HCT116 (cell line): ENCODE measurements around the gene ST3GAL2. TPM values are rescaled to one million over a fixed set of nuclear protein-coding genes. Genes with fewer than 3 reads are reported as not detected.

ENCODE experiments used
- ATAC-seq: fragments of 200-7000 bp; cut with Tn5 transposase; 2 replicates; pipeline ENCODE4 v1.9.1; 2020; ENCODE audit warnings: mild to moderate bottlenecking, moderate library complexity
- Bru-seq: library from RNA; stranded (reverse); fragments of 400-500 nt; gene quantifications from one replicate; lab custom pipeline; 2021; lab: Mats Ljungman, UMichigan
- BruChase-seq, 2 experiments: library from RNA; stranded (reverse); fragments of 400-500 nt; gene quantifications; one replicate each; lab custom pipeline; 2021; lab: Mats Ljungman, UMichigan
- BruUV-seq: library from RNA; stranded (reverse); fragments of 400-500 nt; replicated peaks from 2 replicates; lab custom pipeline; 2021; lab: Mats Ljungman, UMichigan
- CTCF ChIA-PET: fragments of 300-600 bp; sonication (Branson Sonifier 250); formaldehyde crosslinking; loops from one replicate; lab custom pipeline; 2021; ENCODE audit warnings: antibody characterized with exemption; lab: Charles Lee
- POLR2A ChIA-PET: fragments of 300-600, 350-600 bp; sonication (Branson Sonifier 250); formaldehyde crosslinking; loops from one replicate; lab custom pipeline; 2021; ENCODE audit warnings: antibody characterized with exemption; lab: Charles Lee
- RAD21 ChIA-PET, 2 experiments: fragments of 300-600 bp; sonication (Branson Sonifier 250); formaldehyde crosslinking; loops; one replicate each; lab custom pipeline; 2023; ENCODE audit warnings: low total read pairs in 2 of 2; ENCODE audit not compliant: uncharacterized antibody in 2 of 2, unreplicated experiment in 2 of 2, low non-redundant PET in 1 of 2; lab: Charles Lee
- DNase-seq: peaks from one replicate; pipeline ENCODE4 v3.0.0-alpha.2; 2010; ENCODE audit warnings: low read depth, low spot score
- H2AFZ ChIP-seq: fragments of 200-600 bp; shearing (Covaris generic), sonication (generic); 2 replicates; pipeline ENCODE4 v1.6.1; 2017; ENCODE audit warnings: low read depth, mixed run types, mixed read lengths, antibody characterized with exemption, low read length; ENCODE audit not compliant: poor library complexity, severe bottlenecking
- H3K27ac ChIP-seq: 2 replicates; pipeline ENCODE4 v1.5.1; 2012; ENCODE audit warnings: low read depth, low read length
- H3K27me3 ChIP-seq: fragments of 200-600 bp; sonication (generic); 2 replicates; pipeline ENCODE4 v1.6.1; 2016; ENCODE audit warnings: mixed run types, low read length, mixed read lengths; ENCODE audit not compliant: insufficient read depth
- H3K36me3 ChIP-seq, 2 experiments: fragments of 200-500 bp in 1 of 2; fragments of 200-600 bp in 1 of 2; sonication (Bioruptor generic) in 1 of 2; sonication (generic) in 1 of 2; 2 replicates each; pipeline versions ENCODE4 v1.5.1 to v1.6.1; 2014 to 2016; ENCODE audit warnings: low read length in 2 of 2, inconsistent platforms in 1 of 2, mixed read lengths in 1 of 2, mixed run types in 1 of 2; ENCODE audit not compliant: insufficient read depth in 2 of 2, control insufficient read depth in 1 of 2
- H3K4me1 ChIP-seq, 2 experiments: fragments of 200-600 bp in 1 of 2; sonication (generic) in 1 of 2; 2 replicates each; pipeline versions ENCODE4 v1.5.1 to v1.6.1; 2012 to 2017; ENCODE audit warnings: low read length in 2 of 2, inconsistent platforms in 1 of 2, mild to moderate bottlenecking in 1 of 2, mixed read lengths in 1 of 2, mixed run types in 1 of 2, moderate library complexity in 1 of 2; ENCODE audit not compliant: insufficient read depth in 2 of 2, control insufficient read depth in 1 of 2
- H3K4me2 ChIP-seq: fragments of 200-600 bp; sonication (generic); 2 replicates; pipeline ENCODE4 v1.6.1; 2017; ENCODE audit warnings: mixed run types, low read length, mixed read lengths
- H3K4me3 ChIP-seq, 2 experiments: fragments of 200-600 bp in 1 of 2; sonication (generic) in 1 of 2; replicated peaks in 1 of 2; 2 replicates each; pipeline ENCODE4 v1.5.1; 2011 to 2016; ENCODE audit warnings: low read length in 2 of 2, control low read depth in 1 of 2, low read depth in 1 of 2, mild to moderate bottlenecking in 1 of 2, mixed read lengths in 1 of 2, mixed run types in 1 of 2
- H3K79me2 ChIP-seq: fragments of 200-600 bp; sonication (generic); 2 replicates; pipeline ENCODE4 v1.6.1; 2017; ENCODE audit warnings: mild to moderate bottlenecking, mixed run types, low read length, moderate library complexity, mixed read lengths; ENCODE audit not compliant: insufficient read depth
- H3K9ac ChIP-seq: fragments of 200-600 bp; sonication (generic); 2 replicates; pipeline ENCODE4 v1.6.1; 2016; ENCODE audit warnings: low read length, mixed read lengths
- H3K9me2 ChIP-seq: fragments of 200-600 bp; sonication (generic), shearing (Covaris generic); 2 replicates; pipeline ENCODE4 v1.6.1; 2017; ENCODE audit warnings: mixed run types, mild to moderate bottlenecking, moderate library complexity; ENCODE audit not compliant: insufficient read depth
- H3K9me3 ChIP-seq, 2 experiments: fragments of 200-500 bp in 1 of 2; fragments of 200-600 bp in 1 of 2; sonication (Bioruptor generic) in 1 of 2; sonication (generic) in 1 of 2; 2 replicates each; pipeline ENCODE4 v1.6.1; 2014 to 2017; ENCODE audit warnings: low read length in 2 of 2, mixed read lengths in 2 of 2, inconsistent platforms in 1 of 2, low read depth in 1 of 2, mild to moderate bottlenecking in 1 of 2, mixed run types in 1 of 2, moderate library complexity in 1 of 2; ENCODE audit not compliant: control insufficient read depth in 1 of 2, insufficient read depth in 1 of 2
- H4K20me1 ChIP-seq: fragments of 200-600 bp; sonication (generic), shearing (Covaris generic); 2 replicates; pipeline ENCODE4 v1.6.1; 2017; ENCODE audit warnings: mixed run types, mild to moderate bottlenecking, moderate library complexity; ENCODE audit not compliant: insufficient read depth
- CBX3 ChIP-seq: IDR thresholded peaks from 2 replicates; pipeline ENCODE4 v1.6.1; 2012; ENCODE audit warnings: low read depth
- CEBPB ChIP-seq: IDR thresholded peaks from 2 replicates; pipeline ENCODE4 v1.6.1; 2012; ENCODE audit warnings: low read depth
- EGR1 ChIP-seq: IDR thresholded peaks from 2 replicates; pipeline ENCODE4 v1.6.1; 2012; ENCODE audit warnings: low read depth
- ELF1 ChIP-seq: IDR thresholded peaks from 2 replicates; pipeline ENCODE4 v1.6.1; 2012; ENCODE audit warnings: low read depth, borderline replicate concordance
- EZH2phosphoT487 ChIP-seq: fragments of 200-600 bp; IDR thresholded peaks from 2 replicates; pipeline ENCODE4 v1.6.1; 2018; ENCODE audit warnings: antibody characterized with exemption, borderline replicate concordance
- FOSL1 ChIP-seq: IDR thresholded peaks from 2 replicates; pipeline ENCODE4 v1.6.1; 2012; ENCODE audit warnings: low read depth
- POLR2A ChIP-seq: IDR thresholded peaks from 2 replicates; pipeline ENCODE4 v1.7.0; 2011; ENCODE audit warnings: borderline replicate concordance; ENCODE audit not compliant: insufficient read depth, insufficient read length; ENCODE audit errors: extremely low read depth
- POLR2AphosphoS5 ChIP-seq: IDR thresholded peaks from 2 replicates; pipeline ENCODE4 v1.6.1; 2011; ENCODE audit warnings: mild to moderate bottlenecking, low read depth, low read length, moderate library complexity
- SIN3A ChIP-seq: IDR thresholded peaks from 2 replicates; pipeline ENCODE4 v1.6.1; 2012; ENCODE audit warnings: low read depth
- SP1 ChIP-seq: IDR thresholded peaks from 2 replicates; pipeline ENCODE4 v1.6.1; 2012; ENCODE audit warnings: low read depth
- SRF ChIP-seq: IDR thresholded peaks from 2 replicates; pipeline ENCODE4 v1.6.1; 2012; ENCODE audit warnings: low read depth
- TCF7L2 ChIP-seq: IDR thresholded peaks from 2 replicates; pipeline ENCODE4 v1.7.0; 2011; ENCODE audit warnings: borderline replicate concordance, inconsistent platforms; ENCODE audit not compliant: insufficient read depth, insufficient read length; ENCODE audit errors: extremely low read depth
- YY1 ChIP-seq: IDR thresholded peaks from 2 replicates; pipeline ENCODE4 v1.6.1; 2011; ENCODE audit warnings: low read length, low read depth, moderate library complexity, mild to moderate bottlenecking; ENCODE audit not compliant: insufficient replicate concordance; ENCODE audit errors: extremely low read depth
- ZFX ChIP-seq: fragments of 450-650 bp; IDR thresholded peaks from 2 replicates; pipeline ENCODE4 v1.6.1; 2017
- ZNF274 ChIP-seq: fragments of 200-500 bp; sonication (Bioruptor generic); IDR thresholded peaks from 2 replicates; pipeline ENCODE4 v1.6.1; 2014; ENCODE audit warnings: mild to moderate bottlenecking, low read depth, low read length, inconsistent platforms
- intact Hi-C: fragments of 100-400 bp; cut with micrococcal nuclease; formaldehyde crosslinking; loops from 2 replicates; pipeline ENCODE4 v1.10.0; 2022
- long read RNA-seq: library from polyadenylated mRNA; unstranded; transcript quantifications from one replicate; pipeline ENCODE4 v2.0.0, GENCODE V29; 2021; ENCODE audit not compliant: unreplicated experiment
- polyA plus RNA-seq: library from polyadenylated mRNA; unstranded; fragments of >200 nt; gene quantifications from 2 replicates; pipeline ENCODE4 v1.2.1, GENCODE V29; 2012; ENCODE audit warnings: missing spikeins
- total RNA-seq: library from RNA; stranded (reverse); gene quantifications from one replicate; pipeline ENCODE4 v1.2.1, GENCODE V29; 2021; ENCODE audit not compliant: unreplicated experiment
- TF ChIP-seq, protein P1 (sequence below): IDR thresholded peaks from 2 replicates; pipeline ENCODE4 v1.6.1; 2012
- TF ChIP-seq, protein P2 (sequence below): IDR thresholded peaks from 2 replicates; pipeline ENCODE4 v1.6.1; 2012
- TF ChIP-seq, protein P3 (sequence below), 3 experiments: fragments of 200-600 bp in 1 of 3; sonication (generic) in 1 of 3; IDR thresholded peaks in 2 of 3; conservative IDR thresholded peaks in 1 of 3; 2 replicates each; pipeline ENCODE4 v1.5.1; 2012 to 2017; ENCODE audit warnings: low read depth in 2 of 3, low read length in 2 of 3, antibody characterized with exemption in 1 of 3, borderline replicate concordance in 1 of 3, control low read depth in 1 of 3, mild to moderate bottlenecking in 1 of 3, mixed read lengths in 1 of 3, mixed run types in 1 of 3, moderate library complexity in 1 of 3; ENCODE audit not compliant: insufficient read depth in 1 of 3
- TF ChIP-seq, protein P4 (sequence below): IDR thresholded peaks from 2 replicates; pipeline ENCODE4 v1.6.1; 2011; ENCODE audit warnings: mild to moderate bottlenecking, low read length, moderate library complexity; ENCODE audit not compliant: insufficient replicate concordance; ENCODE audit errors: extremely low read depth

Gene ST3GAL2, protein sequence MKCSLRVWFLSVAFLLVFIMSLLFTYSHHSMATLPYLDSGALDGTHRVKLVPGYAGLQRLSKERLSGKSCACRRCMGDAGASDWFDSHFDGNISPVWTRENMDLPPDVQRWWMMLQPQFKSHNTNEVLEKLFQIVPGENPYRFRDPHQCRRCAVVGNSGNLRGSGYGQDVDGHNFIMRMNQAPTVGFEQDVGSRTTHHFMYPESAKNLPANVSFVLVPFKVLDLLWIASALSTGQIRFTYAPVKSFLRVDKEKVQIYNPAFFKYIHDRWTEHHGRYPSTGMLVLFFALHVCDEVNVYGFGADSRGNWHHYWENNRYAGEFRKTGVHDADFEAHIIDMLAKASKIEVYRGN
- total RNA-seq (9.5 TPM), Bru-seq, nascent RNA (percentile 53 among the genes with signal in this experiment), BruChase-seq, experiment 1, labeled RNA remaining after a 6-hour chase (percentile 55 among the genes with signal in this experiment), BruChase-seq, experiment 2, labeled RNA remaining after a 2-hour chase (percentile 58 among the genes with signal in this experiment)
- 4.0 and 6.3 TPM in 2 replicates for polyA plus RNA-seq
- long read RNA-seq, full-length matches to known transcripts, result 6 of 22 reads
- long read RNA-seq, partial matches to known transcripts, result 0 of 22 reads
- long read RNA-seq, other reads (novel, unspliced or antisense), result 16 of 22 reads

DNA sequence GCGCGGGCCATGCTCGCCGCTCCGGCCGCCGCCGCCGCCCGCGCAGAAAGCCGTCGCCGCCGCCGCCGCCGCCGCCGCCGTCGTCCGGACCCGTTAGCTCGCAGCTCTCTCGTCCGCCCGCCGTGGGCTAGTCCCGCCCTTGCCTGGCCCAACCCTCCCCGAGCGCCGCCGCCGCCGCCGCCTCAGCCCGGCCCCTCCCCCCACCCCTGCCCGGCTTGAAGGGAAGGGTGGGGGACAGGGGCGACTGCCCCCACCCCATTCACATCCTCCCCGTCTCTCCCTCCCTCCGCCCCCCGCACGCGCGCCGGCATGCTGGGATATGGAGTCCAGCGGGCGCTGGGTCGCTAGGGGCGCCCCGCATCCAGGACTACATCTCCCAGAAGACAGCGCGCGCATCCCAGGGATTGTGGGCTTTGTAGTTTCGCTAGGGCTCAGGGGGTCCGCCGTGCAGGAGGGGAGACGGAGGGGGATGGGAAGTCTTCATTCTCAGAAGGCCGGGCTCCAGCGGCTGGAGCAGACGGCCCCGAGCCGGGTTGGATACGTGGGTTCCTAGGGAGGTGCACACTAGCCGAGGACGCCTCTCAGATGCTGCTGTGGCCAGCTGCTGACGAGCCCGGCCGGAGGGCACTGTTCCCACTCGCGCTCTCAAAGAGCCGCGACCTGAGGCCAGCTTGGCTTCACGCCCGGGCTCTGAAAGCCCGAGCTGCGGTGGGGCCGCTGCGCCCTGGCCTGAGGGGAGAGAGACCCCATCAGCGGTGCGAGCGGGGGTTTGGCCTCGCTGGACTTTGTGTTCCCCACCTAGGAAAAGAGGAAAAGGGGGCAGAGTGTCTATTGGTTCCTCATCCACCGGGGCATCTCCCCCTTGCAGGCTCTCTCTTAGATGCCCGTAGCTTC, at the start of gene ST3GAL2:
Gene ST3GAL2 (minus strand): TSS at position 132 of the 894 bp plus-strand sequence. CDS start 40,570 bp downstream, outside the sequence.
- DNase-seq (peak; percentile 54), ATAC-seq (peak; percentile 92)
- Histone ChIP-seq H3K79me2 (no peaks in the 10 kb centered on the region), H3K4me1 (peaks cover 28 to 44% of the 10 kb centered on the region in 2 experiments), H3K27ac (peak within 1 kb of the TSS; percentile 33; the same call in 1 of the 2 replicates), H2AFZ (peak within 1 kb of the TSS; percentile 90), H3K27me3 (no peaks in the 10 kb centered on the region), H3K36me3 (no peaks in the 10 kb centered on the region), H3K4me2 (peak within 1 kb of the TSS; percentile 95), H3K9me3 (no peaks in the 10 kb centered on the region), H4K20me1 (no peaks in the 10 kb centered on the region), H3K4me3 (peak within 1 kb of the TSS; percentile 56 to 70), H3K9me2 (no peaks in the 10 kb centered on the region), H3K9ac (peak within 1 kb of the TSS; percentile 47; the same call in 1 of the 2 replicates)
- intact Hi-C loops, result loop anchor here (5.0 kb wide), 1 partner anchor 57 kb away; no protein-coding TSS in a partner anchor
- ChIA-PET RAD21 (interaction anchor here in 1 of 2 experiments (0.6 kb wide), 1 partner anchor 26 kb away, joined by 3 read pairs; no protein-coding TSS in a partner anchor), CTCF (no interaction called here), POLR2A (interaction anchor here (1.3 to 1.7 kb wide), 3 partner anchors 11 to 58 kb away, joined by 4 to 8 read pairs (median 4); no protein-coding TSS in a partner anchor)
- no TSS peak for BruUV-seq
- TF ChIP-seq CEBPB (no peak), EGR1 (peak; percentile 49; the same call in 1 of the 2 replicates), FOSL1 (no peak), POLR2AphosphoS5 (no peak), SP1 (0 out of 2 replicates have a peak, but pooled peaks have one; percentile 49), SRF (no peak), ELF1 (no peak), ZNF274 (no peak), ZFX (0 out of 2 replicates have a peak, but pooled peaks have one; percentile 5), YY1 (peak; percentile 76), SIN3A (no peak), CBX3 (no peak), EZH2phosphoT487 (no peak), TCF7L2 (no peak), POLR2A (no peak)
- TF ChIP-seq, protein P1, sequence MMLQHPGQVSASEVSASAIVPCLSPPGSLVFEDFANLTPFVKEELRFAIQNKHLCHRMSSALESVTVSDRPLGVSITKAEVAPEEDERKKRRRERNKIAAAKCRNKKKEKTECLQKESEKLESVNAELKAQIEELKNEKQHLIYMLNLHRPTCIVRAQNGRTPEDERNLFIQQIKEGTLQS, result no peak
- TF ChIP-seq, protein P2, sequence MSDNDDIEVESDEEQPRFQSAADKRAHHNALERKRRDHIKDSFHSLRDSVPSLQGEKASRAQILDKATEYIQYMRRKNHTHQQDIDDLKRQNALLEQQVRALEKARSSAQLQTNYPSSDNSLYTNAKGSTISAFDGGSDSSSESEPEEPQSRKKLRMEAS, result no peak
- TF ChIP-seq, protein P3, sequence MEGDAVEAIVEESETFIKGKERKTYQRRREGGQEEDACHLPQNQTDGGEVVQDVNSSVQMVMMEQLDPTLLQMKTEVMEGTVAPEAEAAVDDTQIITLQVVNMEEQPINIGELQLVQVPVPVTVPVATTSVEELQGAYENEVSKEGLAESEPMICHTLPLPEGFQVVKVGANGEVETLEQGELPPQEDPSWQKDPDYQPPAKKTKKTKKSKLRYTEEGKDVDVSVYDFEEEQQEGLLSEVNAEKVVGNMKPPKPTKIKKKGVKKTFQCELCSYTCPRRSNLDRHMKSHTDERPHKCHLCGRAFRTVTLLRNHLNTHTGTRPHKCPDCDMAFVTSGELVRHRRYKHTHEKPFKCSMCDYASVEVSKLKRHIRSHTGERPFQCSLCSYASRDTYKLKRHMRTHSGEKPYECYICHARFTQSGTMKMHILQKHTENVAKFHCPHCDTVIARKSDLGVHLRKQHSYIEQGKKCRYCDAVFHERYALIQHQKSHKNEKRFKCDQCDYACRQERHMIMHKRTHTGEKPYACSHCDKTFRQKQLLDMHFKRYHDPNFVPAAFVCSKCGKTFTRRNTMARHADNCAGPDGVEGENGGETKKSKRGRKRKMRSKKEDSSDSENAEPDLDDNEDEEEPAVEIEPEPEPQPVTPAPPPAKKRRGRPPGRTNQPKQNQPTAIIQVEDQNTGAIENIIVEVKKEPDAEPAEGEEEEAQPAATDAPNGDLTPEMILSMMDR (IDR thresholded peaks at IDR 0.05 in 2 of 3, conservative IDR thresholded peaks at IDR 0.05 in 1 of 3; ENCODE audit: borderline replicate concordance in 1 of 3, insufficient read depth in 1 of 3, low read depth in 2 of 3, low read length in 2 of 3), result no peak
- TF ChIP-seq, protein P4, sequence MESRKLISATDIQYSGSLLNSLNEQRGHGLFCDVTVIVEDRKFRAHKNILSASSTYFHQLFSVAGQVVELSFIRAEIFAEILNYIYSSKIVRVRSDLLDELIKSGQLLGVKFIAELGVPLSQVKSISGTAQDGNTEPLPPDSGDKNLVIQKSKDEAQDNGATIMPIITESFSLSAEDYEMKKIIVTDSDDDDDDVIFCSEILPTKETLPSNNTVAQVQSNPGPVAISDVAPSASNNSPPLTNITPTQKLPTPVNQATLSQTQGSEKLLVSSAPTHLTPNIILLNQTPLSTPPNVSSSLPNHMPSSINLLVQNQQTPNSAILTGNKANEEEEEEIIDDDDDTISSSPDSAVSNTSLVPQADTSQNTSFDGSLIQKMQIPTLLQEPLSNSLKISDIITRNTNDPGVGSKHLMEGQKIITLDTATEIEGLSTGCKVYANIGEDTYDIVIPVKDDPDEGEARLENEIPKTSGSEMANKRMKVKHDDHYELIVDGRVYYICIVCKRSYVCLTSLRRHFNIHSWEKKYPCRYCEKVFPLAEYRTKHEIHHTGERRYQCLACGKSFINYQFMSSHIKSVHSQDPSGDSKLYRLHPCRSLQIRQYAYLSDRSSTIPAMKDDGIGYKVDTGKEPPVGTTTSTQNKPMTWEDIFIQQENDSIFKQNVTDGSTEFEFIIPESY, result no peak
